Calu3 (cell line): ENCODE data around the gene CDK5R1. TPM values are rescaled to one million over a fixed set of nuclear protein-coding genes. Genes with fewer than 3 reads are reported as not detected.
"Not testable (repeated sequence)": the region's sequence is repeated elsewhere in the genome, so short reads cannot be mapped to it uniquely, and the experiment has no call there.

Source experiments
- BruUV-seq: library from RNA; stranded (reverse); fragments of 400-500 nt; replicated peaks from 2 replicates; lab custom pipeline; 2021; lab: Mats Ljungman, UMichigan
- CTCF ChIA-PET: fragments of 300-600 bp; sonication (Branson Sonifier 250); formaldehyde crosslinking; loops from one replicate; lab custom pipeline; 2022; ENCODE audit warnings: antibody characterized with exemption; lab: Charles Lee
- DNase-seq: peaks from one replicate; pipeline ENCODE4 v3.0.0; 2022
- H3K27ac Mint-ChIP-seq: one replicate; pipeline ENCODE4 v1.8.0; 2022; ENCODE audit warnings: mixed read lengths; ENCODE audit not compliant: unreplicated experiment
- H3K27me3 Mint-ChIP-seq: one replicate; pipeline ENCODE4 v1.8.0; 2022; ENCODE audit warnings: mixed read lengths; ENCODE audit not compliant: unreplicated experiment
- H3K36me3 Mint-ChIP-seq: one replicate; pipeline ENCODE4 v1.8.0; 2022; ENCODE audit warnings: mild to moderate bottlenecking, moderate library complexity, mixed read lengths; ENCODE audit not compliant: insufficient read depth, unreplicated experiment
- H3K4me1 Mint-ChIP-seq: one replicate; pipeline ENCODE4 v1.8.0; 2022; ENCODE audit warnings: mild to moderate bottlenecking, low read depth, mixed read lengths; ENCODE audit not compliant: unreplicated experiment
- H3K4me3 Mint-ChIP-seq: one replicate; pipeline ENCODE4 v1.8.0; 2022; ENCODE audit warnings: mild to moderate bottlenecking, low read depth, moderate library complexity, mixed read lengths; ENCODE audit not compliant: unreplicated experiment
- H3K9me3 Mint-ChIP-seq: one replicate; pipeline ENCODE4 v1.8.0; 2022; ENCODE audit warnings: low read depth, mixed read lengths; ENCODE audit not compliant: unreplicated experiment
- intact Hi-C: fragments of 100-400 bp; cut with micrococcal nuclease; formaldehyde crosslinking; loops from one replicate; pipeline ENCODE4 v1.10.0; 2022; ENCODE audit not compliant: unreplicated experiment
- total RNA-seq: library from RNA; stranded (reverse); gene quantifications from 2 replicates; pipeline ENCODE4 v1.2.3, GENCODE V29; 2022
- TF ChIP-seq, protein P1 (sequence below): fragments of 200-600 bp; IDR thresholded peaks from one replicate; pipeline ENCODE4 v1.8.0; 2022; ENCODE audit warnings: antibody characterized with exemption; ENCODE audit not compliant: unreplicated experiment

Gene CDK5R1
- total RNA-seq, 1 experiment from 2014 or later, result 4.3 TPM

DNA sequence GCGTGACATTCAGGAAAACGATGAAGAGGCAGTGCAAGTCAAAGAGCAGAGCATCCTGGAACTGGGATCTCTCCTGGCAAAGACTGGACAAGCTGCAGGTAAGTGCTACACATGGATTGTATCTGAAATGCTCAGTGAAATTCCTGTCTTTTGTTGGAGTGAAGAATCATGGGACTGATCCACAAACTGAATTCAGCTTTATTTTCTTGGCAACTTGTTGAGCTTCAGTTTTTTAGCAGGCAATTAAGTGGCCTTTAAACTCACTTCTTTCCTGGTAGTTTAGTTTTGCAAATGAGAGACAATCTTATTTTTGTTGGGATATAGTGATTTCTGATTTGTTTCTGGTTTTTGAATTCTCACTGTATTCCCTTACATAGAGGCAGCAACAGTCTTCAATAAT lies 39.8 kb upstream of the CDK5R1 start:
- CTCF ChIA-PET, result interaction anchor here (3.5 kb wide), 1 partner anchor 16 kb away, joined by 22 read pairs; no protein-coding TSS in a partner anchor
- Mint-ChIP-seq H3K4me3 (peak overlapping the region; percentile 89), H3K27ac (no peak overlapping the region), H3K36me3 (peaks cover 78% of the 10 kb centered on the region), H3K9me3 (no peaks in the 10 kb centered on the region), H3K27me3 (no peaks in the 10 kb centered on the region), H3K4me1 (peaks cover 20% of the 10 kb centered on the region)
- TF ChIP-seq, protein P1, sequence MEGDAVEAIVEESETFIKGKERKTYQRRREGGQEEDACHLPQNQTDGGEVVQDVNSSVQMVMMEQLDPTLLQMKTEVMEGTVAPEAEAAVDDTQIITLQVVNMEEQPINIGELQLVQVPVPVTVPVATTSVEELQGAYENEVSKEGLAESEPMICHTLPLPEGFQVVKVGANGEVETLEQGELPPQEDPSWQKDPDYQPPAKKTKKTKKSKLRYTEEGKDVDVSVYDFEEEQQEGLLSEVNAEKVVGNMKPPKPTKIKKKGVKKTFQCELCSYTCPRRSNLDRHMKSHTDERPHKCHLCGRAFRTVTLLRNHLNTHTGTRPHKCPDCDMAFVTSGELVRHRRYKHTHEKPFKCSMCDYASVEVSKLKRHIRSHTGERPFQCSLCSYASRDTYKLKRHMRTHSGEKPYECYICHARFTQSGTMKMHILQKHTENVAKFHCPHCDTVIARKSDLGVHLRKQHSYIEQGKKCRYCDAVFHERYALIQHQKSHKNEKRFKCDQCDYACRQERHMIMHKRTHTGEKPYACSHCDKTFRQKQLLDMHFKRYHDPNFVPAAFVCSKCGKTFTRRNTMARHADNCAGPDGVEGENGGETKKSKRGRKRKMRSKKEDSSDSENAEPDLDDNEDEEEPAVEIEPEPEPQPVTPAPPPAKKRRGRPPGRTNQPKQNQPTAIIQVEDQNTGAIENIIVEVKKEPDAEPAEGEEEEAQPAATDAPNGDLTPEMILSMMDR, result no peak
- DNase-seq, result no peak
- BruUV-seq, result no TSS peak
- intact Hi-C loops, result no loop called here

DNA sequence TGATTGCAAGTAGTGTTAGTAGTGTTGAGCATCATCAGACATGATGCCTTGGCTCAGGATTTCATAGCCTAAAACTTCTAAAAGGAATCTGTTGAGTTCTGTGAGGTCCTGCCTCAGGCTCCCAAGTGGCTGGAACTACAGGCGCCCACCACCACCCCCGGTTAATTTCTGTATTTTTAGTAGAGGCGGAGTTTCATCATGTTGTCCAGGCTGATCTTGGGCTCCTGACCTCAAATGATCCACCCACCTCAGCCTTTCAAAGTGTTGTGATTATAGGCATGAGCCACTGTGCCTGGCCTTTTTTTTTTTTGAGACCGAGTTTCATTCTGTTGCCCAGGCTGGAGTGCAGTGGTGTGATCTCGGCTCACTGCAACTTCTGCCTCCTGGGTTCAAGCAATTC lies 36.8 kb upstream of the CDK5R1 start:
- H3K27ac Mint-ChIP-seq, result no peak overlapping the region
- H3K27me3 Mint-ChIP-seq, result no peaks in the 10 kb centered on the region
- intact Hi-C loops, result no loop called here
- TF ChIP-seq, protein P1, result no peak
- CTCF ChIA-PET, result interaction anchor here (0.6 kb wide), 1 partner anchor 14 kb away, joined by 3 read pairs; no protein-coding TSS in a partner anchor
- H3K4me3 Mint-ChIP-seq, result no peak overlapping the region
- BruUV-seq, result no TSS peak
- peaks cover 71% of the 10 kb centered on the region for H3K36me3 Mint-ChIP-seq
- H3K9me3 Mint-ChIP-seq, result no peaks in the 10 kb centered on the region
- H3K4me1 Mint-ChIP-seq, result peaks cover 20% of the 10 kb centered on the region
- DNase-seq, result no peak

DNA sequence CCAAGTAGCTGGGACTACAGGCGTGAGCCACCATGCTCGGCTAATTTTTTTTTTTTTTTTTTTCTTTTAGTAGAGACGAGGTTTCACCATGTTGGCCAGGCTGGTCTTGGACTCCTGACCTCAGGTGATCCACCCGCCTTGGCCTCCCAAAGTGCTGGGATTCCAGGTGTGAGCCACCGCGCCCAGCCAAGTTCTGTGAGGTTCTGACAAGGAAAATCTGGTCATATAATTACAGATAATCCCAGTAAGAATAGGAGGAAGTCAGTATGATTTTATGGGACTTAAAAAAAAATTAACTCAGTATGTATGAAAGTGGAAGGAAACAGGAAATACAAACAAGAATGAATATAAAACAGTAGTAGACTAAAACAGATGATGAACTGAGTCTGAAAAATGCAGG lies 36.4 kb upstream of the CDK5R1 start:
- intact Hi-C loops, H3K9me3 Mint-ChIP-seq, H3K27ac Mint-ChIP-seq, H3K4me3 Mint-ChIP-seq, BruUV-seq, H3K27me3 Mint-ChIP-seq, DNase-seq: not testable (repeated sequence)
- Mint-ChIP-seq H3K36me3 (peaks cover 67% of the 10 kb centered on the region), H3K4me1 (peaks cover 18% of the 10 kb centered on the region)
- CTCF ChIA-PET, result interaction anchor here (0.6 kb wide), 1 partner anchor 15 kb away, joined by 3 read pairs; no protein-coding TSS in a partner anchor

DNA sequence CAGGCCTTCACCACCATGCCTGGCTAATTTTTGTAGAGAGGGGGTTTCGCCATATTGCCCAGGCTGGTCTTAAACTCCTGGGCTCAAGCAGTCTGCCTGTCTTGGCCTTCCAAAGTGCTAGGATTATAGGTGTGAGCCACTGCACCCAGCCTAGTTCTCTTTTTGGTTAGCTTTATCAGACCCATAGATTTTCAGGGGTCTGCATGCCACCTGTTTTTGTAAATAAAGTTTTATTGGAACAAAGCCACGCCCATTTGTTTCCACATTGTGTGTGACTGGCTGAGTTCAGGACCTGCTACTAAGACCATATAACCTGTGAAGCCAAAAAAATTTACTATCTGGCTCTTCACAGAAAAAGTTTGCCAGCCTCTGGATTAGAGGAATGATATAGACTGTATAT lies 34.9 kb upstream of the CDK5R1 start:
- no TSS peak for BruUV-seq
- CTCF ChIA-PET, result no interaction called here
- no peak overlapping the region for H3K27ac Mint-ChIP-seq
- intact Hi-C loops, result no loop called here
- TF ChIP-seq, protein P1, result no peak
- DNase-seq, result no peak
- H3K9me3 Mint-ChIP-seq, result no peaks in the 10 kb centered on the region
- H3K27me3 Mint-ChIP-seq, result no peaks in the 10 kb centered on the region
- peaks cover 5% of the 10 kb centered on the region for H3K4me1 Mint-ChIP-seq
- peaks cover 54% of the 10 kb centered on the region for H3K36me3 Mint-ChIP-seq
- H3K4me3 Mint-ChIP-seq, result no peak overlapping the region

DNA sequence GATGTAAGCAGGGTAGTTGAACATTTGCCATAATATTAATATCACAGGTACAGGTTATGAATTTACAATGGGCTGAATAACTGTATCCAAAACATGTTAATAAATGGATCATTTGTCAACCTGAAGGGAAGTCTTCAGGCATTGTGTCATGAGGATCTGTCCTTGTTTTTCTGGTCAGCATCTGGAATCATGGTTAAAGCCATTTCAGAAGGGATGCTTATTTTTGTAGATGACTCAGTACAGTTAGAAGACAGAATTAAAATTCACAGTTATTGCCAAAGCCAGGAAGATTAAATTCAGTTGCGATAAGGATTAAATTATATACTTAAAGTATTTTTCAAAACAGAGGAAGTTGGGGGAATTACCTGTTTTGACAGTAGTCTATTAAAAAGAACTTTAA lies 34.5 kb upstream of the CDK5R1 start:
- DNase-seq, result no peak
- H3K9me3 Mint-ChIP-seq, result no peaks in the 10 kb centered on the region
- no peak overlapping the region for H3K27ac Mint-ChIP-seq
- CTCF ChIA-PET, result no interaction called here
- TF ChIP-seq, protein P1, result no peak
- no peak overlapping the region for H3K4me3 Mint-ChIP-seq
- no TSS peak for BruUV-seq
- no peaks in the 10 kb centered on the region for H3K27me3 Mint-ChIP-seq
- H3K4me1 Mint-ChIP-seq, result peaks cover under 1% of the 10 kb centered on the region
- H3K36me3 Mint-ChIP-seq, result peaks cover 50% of the 10 kb centered on the region
- intact Hi-C loops, result no loop called here
